HG02884 (cell line): Measurements from ENCODE around the gene FAR2.
"Not testable (repeated sequence)": the region's sequence is repeated elsewhere in the genome, so short reads cannot be mapped to it uniquely, and the experiment has no call there.

Experiments
- ATAC-seq: cut with Tn5 transposase; IDR thresholded peaks from one replicate; pipeline ENCODE4 v1.9.1; 2021; ENCODE audit warnings: mild to moderate bottlenecking, moderate library complexity; ENCODE audit not compliant: unreplicated experiment

FAR2 gene

DNA sequence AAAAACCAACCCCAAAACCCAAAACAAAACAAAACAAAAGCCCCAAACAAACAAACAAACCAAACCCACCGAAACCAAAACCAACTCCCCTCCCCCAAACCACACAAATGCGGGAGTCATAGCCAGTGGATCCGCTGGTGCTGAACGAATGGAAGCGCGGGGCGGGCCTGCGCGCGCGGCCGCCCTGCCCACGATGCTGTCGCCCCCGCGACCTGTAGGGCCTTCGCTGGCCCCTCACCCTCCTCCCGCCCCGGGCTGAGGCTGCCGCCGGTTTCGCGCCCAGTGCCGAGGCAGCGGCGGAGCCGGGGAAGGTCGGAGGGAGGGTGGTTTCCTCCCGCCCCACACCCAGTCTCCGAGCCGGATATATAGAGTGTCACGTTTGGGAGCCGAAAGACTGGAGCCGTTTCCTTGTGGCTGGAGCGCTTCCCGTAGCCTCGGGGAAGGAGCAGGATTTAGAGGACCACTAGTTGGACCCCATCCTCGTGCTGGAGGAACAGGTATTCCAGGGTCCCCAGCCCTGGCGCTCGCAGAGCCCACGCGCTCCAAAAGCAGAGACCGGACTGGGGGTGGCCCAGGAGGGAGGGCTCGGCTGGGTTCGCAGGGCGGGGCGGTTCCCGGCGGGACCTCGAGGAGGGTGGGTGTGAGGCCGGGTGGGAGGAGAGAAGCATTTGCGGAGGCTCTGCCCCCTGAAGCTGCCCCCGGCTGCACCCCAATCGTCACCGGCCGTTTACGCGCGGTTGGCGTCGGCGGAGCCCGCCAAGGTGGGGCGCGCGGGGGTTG lies at the start of gene FAR2:
FAR2 (plus strand) TSS at position 368 of the 780 bp plus-strand sequence. CDS start 121,172 bp downstream, outside the sequence.
- ATAC-seq, result peak; percentile 31

DNA sequence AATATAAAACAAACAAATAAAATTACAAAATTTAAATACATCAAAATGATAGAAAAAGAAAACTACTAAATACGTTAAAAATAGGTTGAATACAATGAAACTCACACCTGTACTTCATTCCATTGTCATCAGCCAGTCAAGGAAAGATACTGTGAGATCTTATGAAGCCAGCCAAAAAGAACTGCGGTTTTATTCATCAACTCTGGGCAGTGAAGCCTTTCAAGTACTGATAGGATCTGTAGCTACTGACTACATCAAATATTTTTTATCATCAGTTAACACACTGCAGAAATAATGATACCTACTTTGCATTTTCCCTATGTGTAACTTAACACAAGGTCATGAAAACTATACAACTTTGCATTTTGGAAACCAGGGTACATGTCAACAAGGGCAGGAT lies 46.3 kb upstream of the FAR2 start:
- no peak for ATAC-seq

- peak; percentile 98 for ATAC-seq
Measured at GRCh38 chr12:29103539-29103974, 45.5 kb upstream of the FAR2 start.

DNA sequence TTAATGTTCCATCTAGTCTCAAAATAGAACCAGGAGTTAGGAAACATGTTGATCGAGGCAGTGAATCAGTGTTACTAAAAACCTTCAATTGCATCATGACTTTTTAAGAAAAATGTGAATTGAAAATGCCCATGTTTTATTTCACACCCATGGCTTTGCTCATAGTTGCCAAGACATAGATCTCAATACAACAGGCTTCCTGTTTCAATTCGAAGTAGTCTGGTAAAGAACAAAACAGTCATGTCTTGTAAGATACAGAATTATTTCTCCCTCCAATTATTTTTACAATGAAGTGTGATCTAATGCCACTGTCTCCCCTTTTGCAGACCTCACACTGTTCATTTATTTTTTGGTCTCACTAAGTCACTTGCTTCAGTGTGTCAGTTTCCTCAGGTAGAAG lies 44.6 kb upstream of the FAR2 start:
- no peak for ATAC-seq

DNA sequence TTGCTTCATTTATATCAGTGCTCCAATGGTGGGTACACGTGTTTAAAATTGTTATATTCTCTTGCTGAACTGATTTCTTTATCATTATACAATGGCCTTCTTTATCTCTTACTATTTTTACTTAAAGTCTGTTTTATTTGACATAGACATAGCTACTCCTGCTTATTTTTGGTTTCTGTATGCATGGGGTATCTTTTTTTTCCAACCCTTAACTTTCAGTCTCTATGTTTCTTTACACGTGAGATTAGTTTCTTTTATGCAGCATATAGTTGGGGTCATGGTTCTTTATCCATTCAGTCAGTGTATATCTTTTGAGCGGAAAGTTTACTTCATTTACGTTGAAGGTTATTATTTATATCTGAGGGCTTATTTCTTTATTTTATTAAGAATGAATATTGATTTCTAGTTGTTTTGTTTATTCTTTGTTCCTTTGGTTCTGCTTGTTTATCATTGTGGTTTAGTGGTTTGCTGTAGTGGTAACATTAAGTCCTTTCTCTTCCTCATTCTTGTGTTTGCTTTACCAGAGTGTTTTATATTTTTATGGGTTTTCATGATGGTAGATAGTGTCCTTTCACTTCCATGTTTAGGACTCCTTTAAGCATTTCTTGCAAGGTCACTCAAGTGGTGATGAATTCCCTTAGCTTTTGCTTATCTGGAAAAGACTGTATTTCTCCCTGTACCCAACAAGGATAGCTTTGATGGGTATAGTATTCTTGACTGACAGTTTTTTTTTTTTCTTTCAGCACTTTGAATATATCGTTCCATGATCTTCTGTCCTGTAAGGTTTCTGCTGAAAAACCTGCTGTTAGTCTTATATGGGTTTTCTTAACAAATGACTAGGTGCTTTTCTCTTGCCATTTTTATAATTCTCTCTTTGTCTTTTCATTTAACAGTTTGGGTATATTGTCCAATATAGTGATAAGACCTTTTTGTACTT lies 38.3 kb upstream of the FAR2 start:
- ATAC-seq, result peak; percentile 54

DNA sequence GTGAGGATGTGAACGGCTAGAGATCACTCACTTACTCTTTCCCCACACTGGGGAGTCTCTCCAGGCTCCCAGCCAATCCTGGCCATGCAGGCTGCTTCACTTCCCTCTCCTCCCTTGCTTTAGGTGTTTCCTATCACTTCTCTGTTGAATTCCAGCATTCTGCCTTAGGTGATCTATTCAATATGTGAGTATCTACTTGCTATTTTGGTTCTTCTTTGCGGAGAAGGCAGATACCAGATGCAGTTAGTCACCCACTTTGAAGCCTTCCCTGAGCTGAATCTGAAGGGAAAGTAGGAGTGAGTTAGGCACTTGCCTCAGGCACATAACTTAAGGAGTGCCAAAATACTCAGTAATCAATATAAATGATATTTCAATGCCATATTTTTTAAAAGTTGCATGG lies 36.0 kb upstream of the FAR2 start:
- no peak for ATAC-seq

GRCh38 chr12:29116414-29116813 lies 32.7 kb upstream of the FAR2 start:
- ATAC-seq, result no peak

DNA sequence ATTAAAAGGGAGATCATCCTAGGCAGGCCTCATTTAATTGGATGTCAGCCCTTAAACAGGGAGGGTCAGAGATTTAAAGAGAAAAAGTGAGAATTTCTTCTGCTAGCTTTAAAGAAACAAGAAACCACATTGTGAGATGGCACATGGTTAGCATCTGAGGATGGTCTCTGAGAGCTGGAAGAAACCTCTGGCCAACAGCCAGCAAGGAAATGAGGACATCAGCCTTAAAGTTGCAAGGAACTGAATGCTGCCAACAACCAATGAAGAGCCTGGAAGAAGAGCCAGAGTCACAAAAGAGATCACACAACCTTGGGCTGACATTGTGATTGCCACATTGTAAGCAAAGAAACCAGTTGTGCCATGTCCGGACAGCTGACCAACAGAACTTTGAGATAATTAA lies 17.5 kb upstream of the FAR2 start:
- no peak for ATAC-seq

DNA sequence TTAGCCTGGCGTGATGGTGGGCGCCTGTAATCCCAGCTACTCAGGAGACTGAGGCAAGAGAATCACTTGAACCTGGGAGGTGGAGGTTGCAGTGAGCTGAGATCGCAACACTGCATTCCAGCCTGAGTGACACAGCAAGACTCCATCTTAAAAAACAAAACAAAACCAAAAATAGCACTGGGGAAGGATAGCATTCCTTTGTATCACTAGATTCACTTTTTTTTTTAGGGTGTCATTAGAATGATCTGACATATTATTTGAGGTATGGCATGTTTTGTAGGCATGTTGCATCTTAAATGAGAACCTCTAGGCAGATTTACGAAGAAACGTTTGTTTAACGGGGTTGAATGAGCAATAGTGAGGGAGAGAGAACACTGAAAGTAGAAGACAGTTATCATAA lies 16.8 kb upstream of the FAR2 start:
- no peak for ATAC-seq

DNA sequence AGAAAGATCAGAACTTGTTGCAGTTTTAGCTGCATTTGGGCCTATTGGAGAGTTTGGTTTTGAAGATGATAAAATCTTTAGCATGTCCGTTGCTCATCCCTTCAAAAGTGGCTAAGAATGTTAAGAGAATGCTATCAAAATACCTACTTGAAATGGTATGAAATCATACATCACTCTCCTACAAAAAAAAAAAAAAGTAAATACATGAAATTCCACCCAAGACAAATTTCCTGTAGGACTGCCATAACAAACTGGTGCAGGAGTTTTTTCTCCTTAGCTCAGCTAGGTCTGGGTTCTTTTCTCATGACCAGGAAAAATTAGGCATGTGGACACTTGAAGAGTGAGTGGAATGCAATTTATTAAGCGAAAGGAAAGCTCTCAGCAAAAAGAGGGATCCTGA lies 15.9 kb upstream of the FAR2 start:
- ATAC-seq, result no peak

- no peak for ATAC-seq
Measured at GRCh38 chr12:29133680-29134079, 15.4 kb upstream of the FAR2 start.

DNA sequence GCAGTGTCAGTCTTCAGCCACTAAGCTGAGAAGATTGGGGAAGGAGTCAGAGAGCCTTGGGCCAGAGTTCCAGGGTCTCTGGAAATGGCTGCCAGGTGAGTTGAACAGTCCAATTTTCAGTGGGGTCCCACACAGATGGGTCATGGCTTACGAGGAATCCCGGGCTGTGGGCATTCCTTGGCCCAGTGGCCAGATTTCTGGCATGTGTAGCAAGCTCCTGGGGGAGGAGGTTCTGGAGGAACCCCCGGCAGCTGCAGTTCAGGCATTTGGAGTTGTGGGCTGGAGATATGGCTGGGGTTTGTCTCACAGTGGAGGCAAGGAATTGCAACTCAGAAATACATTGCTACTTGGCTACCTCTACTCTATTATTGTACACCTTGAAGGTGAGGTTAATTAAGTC lies 10.8 kb upstream of the FAR2 start:
- ATAC-seq, result not testable (repeated sequence)

DNA sequence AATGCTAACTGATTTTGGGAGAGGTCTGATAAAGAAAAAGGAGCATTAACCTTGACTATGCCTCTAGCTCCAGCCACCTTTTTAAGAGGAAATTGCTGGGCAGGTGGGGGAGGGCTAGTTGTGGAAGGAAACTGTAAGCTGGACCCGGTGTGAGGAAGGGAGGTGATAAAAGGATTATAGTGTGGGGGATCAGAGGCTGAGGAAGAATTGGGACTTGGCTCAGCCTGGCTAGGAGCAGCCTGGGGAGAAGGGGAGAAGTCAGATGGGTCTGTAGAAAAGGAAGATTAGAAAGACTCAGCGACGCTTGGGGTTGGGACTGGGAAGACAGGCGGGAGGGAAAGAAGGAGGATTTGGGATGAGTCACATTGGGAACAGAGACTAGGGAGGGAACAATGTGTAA lies 10.2 kb upstream of the FAR2 start:
- not testable (repeated sequence) for ATAC-seq

DNA sequence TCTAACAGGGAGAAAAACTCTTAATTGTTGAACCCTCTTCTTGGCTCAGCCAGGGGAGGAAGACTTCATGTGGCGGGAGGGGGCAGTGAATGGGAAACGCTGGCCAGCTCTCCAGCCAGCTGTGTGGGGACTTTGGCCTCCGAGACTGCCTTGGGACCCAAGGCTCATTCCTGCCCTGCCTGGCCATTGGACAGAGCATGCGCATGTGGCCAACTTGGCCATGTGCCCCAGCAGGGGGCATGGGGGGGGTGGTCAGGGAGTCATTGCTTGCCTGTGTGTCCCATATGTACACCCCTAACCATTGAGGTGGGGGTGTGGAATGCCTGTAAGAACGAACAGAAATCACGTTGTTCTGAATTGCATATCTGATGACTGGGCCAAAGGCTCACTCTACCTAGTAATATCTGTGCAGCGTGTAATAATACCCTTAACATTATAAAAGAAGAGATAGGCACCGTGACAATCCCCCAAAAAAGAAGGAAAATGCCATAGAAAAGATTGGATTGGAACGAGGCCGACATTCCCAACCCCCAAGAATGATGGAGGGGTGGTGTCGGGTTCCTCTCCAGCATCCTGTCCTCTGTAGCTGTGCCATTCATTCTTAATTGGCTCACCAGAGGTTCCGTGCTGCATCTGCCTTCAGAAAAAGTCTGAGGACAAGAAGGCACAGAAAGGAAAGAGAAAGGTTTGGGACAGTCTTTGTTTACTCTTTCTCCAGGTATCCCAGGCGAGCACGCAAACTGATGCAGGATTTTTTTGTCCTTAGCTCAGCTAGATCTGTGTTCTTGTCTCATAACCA lies 3.5 kb upstream of the FAR2 start:
- no peak for ATAC-seq

DNA sequence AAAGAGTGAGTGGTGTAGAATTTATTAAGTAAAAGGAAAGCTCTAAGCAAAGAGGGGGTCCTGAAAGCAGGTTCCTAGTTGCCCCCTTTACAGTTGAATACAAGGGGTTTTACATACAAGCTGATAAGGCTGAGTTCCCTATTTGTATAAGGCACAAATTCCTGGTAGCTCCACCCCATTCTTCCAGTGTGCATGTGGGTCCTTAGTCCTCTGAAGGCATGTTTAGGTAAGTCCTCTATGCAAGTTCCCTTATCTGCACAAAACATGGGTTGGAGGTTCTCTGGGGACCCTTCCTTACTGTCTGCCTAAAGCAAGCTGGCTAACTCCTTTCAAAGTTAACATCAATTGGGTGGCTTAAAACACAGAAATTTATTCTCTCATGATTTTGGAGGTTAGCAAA lies 2.9 kb upstream of the FAR2 start:
- ATAC-seq, result no peak

DNA sequence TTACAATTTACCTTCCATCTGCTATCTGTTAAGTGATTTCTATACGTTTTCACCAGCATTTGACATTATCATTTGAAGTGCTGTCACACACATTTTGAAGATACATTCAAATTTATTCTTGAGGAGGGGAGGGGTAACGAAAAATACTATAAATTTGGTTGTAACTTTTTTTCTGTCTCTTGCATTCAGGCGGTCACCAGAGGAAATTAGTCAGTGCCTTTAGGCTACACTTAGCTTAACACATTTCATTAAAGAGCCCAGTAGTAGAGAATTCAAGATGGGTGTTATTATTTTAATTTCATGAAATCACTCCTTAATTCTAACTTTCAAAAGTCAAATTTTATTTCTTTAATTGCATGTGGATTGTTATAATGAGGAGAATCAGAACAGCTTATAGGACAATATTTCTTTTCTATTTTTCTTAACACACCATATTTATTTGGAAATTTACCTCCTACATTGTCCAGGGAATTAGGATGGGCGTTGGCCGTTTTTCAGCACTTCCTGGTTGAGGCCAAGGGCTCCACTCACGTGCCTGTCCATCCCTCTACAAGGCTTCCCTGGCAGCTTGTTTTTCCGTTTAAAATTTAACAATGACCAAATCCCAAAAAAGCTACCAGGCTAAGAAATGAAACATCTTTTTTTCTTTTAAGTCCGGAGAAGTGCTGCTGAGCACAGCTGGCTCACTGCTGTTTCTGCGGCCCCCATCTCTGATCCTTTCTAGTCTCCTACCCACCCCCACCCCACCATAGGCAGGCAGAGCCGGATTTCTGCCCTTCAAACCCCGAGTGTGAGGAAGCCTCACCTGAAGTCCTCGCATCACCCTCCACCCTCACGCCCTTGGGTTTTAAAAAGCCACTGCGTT lies 1.1 kb upstream of the FAR2 start:
- no peak for ATAC-seq

GRCh38 chr12:29148596-29148910 lies 525 bp upstream of the FAR2 start:
- ATAC-seq, result peak; percentile 10

DNA sequence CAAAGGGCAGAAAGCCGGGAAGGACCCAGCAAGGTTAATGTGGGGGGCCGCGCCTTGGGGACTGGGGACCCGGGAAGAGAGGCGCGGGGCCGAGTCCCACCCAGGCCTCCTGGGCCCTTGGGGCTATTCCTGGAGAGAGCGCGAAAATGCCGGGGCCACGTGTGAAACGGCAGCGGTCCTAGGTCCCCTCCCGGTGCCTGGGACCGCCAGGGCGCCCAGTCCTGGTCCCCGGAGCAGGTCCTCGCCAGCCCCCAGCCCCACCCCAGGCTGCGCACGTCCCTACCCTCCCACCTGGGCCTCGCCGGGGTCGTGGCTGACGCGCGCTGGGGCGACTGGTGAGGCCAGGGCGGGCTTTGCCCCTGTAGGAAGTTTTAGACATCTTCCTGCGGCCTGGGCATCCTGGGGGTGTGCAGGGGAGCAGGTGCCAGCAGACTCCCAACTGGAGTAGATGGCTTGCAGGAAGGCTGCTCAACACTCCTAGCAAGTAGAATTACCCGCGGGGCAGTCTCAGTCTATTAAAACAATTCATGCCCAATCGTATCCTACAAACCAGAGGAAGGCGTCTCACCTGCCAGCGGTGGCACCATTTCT lies 708 bp downstream of the FAR2 start:
- no peak for ATAC-seq

GRCh38 chr12:29150462-29150861 lies 1.4 kb downstream of the FAR2 start:
- ATAC-seq, result no peak
